Measurements from ENCODE around the gene IRF4.
"Not testable (repeated sequence)": the region's sequence is repeated elsewhere in the genome, so short reads cannot be mapped to it uniquely, and the experiment has no call there.

The IRF4 gene

DNA sequence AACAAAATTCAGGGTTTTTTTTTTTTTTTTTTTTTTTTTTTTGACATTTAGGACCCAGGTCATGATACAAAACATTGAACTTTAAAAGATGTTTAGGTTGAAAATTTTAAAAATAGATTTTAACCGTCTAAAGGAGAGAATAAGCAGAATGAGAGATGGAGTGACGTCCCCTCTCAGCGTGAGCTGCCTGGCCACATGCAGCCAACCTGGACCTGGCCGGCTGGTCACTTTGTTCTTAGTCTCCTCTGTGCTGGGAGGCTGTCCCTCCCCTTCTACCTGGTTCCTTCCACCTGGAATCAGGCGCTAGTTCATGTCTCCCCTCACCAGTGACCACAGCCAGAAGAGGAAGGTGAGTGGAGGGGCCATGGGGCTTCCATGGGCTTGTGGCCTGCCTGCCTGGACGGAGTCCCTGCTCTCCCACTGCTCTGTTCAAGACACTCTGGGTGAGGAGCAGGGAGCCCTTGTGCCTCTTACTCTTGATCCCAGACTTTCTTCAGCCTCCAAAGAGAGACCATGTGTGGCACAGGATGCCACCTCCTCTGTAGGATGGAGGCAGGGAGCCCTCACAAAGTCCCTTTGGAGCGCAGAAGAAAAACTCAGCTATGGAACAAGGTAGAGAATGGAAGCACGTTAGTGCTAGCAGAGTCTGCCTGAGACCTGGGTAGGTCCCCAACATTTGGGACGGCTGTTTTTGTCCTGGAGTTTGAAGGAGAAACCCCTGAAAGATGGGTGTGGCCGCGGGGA lies 31.7 kb downstream of the IRF4 start:
- no peak for DNase-seq
- Histone ChIP-seq H2BK120ac (ENCODE audit: insufficient read depth, low read length, poor library complexity) (no peak overlapping the region), H3K79me1 (ENCODE audit: low read length) (no peaks in the 10 kb centered on the region), H2BK12ac (ENCODE audit: low read length) (no peak overlapping the region), H3K27ac (ENCODE audit: low read depth, low read length) (no peak overlapping the region), H4K91ac (ENCODE audit: low read depth, low read length) (peak overlapping the region; percentile 56), H2BK5ac (ENCODE audit: low read depth, low read length, poor library complexity) (no peak overlapping the region), H2AK5ac (ENCODE audit: low read length) (no peak overlapping the region), H3K9ac (ENCODE audit: low read length) (no peak overlapping the region), H3K9me3 (ENCODE audit: insufficient read depth, low read depth, low read length) (peaks cover 4% of the 10 kb centered on the region), H3K4ac (ENCODE audit: low read depth, low read length) (no peak overlapping the region), H3K4me1 (ENCODE audit: control insufficient read depth in 1 of 2, insufficient read depth in 2 of 2, low read length in 2 of 2) (no peaks in the 10 kb centered on the region), H3K27me3 (ENCODE audit: insufficient read depth, low read length) (no peaks in the 10 kb centered on the region), H4K8ac (ENCODE audit: low read depth, low read length) (no peak overlapping the region), H4K12ac (ENCODE audit: low read depth, low read length) (no peak overlapping the region), H3K4me3 (ENCODE audit: low read depth, low read length) (no peak overlapping the region), H3K18ac (ENCODE audit: low read length) (no peak overlapping the region), H3K79me2 (ENCODE audit: control insufficient read depth, insufficient read depth, low read length, poor library complexity) (no peaks in the 10 kb centered on the region), H2AFZ (ENCODE audit: insufficient read depth, low read length, poor library complexity) (no peak overlapping the region), H3K36me3 (ENCODE audit: control insufficient read depth in 1 of 2, insufficient read depth in 2 of 2, low read length in 2 of 2) (no peaks in the 10 kb centered on the region), H3K23ac (ENCODE audit: low read length) (no peak overlapping the region), H3K14ac (ENCODE audit: low read length) (no peak overlapping the region), H3K4me2 (ENCODE audit: low read length) (no peak overlapping the region)
- WGBS (ENCODE audit: extremely low coverage, insufficient coverage, insufficient read length), result no CpG with 5 or more reads among the region's 11 CpGs

DNA sequence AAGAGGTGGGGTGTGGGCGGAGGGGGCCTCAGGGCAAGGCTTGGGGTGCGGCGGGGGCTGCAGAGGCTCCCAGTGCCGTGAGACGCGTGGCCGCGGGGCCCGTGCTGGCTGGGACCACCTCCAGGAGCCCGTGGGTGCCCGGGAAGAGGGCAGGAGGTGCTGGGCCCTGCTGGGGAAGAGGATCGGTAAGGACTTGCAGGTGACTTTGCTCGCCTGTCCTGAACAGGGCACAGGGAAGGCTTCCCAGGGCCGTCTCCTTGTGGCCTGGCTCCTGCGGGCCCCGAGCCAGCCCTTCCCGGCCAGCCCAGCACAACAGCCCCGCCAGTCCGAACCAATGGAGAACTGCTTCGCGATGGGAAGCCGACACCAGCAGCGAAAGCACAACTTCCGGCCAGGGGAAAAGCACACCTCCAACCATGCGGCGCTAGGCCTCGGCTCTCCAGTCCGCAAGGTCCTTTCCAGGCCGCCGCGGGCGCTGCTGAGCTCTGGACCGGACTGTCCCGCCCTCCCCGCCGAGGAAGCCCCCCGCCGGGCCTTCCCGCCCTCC lies 32.3 kb downstream of the IRF4 start:
- Histone ChIP-seq H3K4me2 (ENCODE audit: low read length) (no peak overlapping the region), H3K36me3 (ENCODE audit: control insufficient read depth in 1 of 2, insufficient read depth in 2 of 2, low read length in 2 of 2) (no peaks in the 10 kb centered on the region), H2AFZ (ENCODE audit: insufficient read depth, low read length, poor library complexity) (no peak overlapping the region), H3K9me3 (ENCODE audit: insufficient read depth, low read depth, low read length) (peaks cover 4% of the 10 kb centered on the region), H3K27me3 (ENCODE audit: insufficient read depth, low read length) (no peaks in the 10 kb centered on the region), H4K91ac (ENCODE audit: low read depth, low read length) (no peak overlapping the region), H2AK5ac (ENCODE audit: low read length) (no peak overlapping the region), H3K9ac (ENCODE audit: low read length) (no peak overlapping the region), H3K79me2 (ENCODE audit: control insufficient read depth, insufficient read depth, low read length, poor library complexity) (no peaks in the 10 kb centered on the region), H3K4ac (ENCODE audit: low read depth, low read length) (no peak overlapping the region), H3K4me1 (ENCODE audit: control insufficient read depth in 1 of 2, insufficient read depth in 2 of 2, low read length in 2 of 2) (no peaks in the 10 kb centered on the region), H2BK5ac (ENCODE audit: low read depth, low read length, poor library complexity) (no peak overlapping the region), H4K12ac (ENCODE audit: low read depth, low read length) (no peak overlapping the region), H4K8ac (ENCODE audit: low read depth, low read length) (no peak overlapping the region), H3K27ac (ENCODE audit: low read depth, low read length) (no peak overlapping the region), H3K18ac (ENCODE audit: low read length) (no peak overlapping the region), H3K4me3 (ENCODE audit: low read depth, low read length) (no peak overlapping the region), H3K14ac (ENCODE audit: low read length) (no peak overlapping the region), H2BK12ac (ENCODE audit: low read length) (no peak overlapping the region), H2BK120ac (ENCODE audit: insufficient read depth, low read length, poor library complexity) (no peak overlapping the region), H3K23ac (ENCODE audit: low read length) (no peak overlapping the region), H3K79me1 (ENCODE audit: low read length) (no peaks in the 10 kb centered on the region)
- no CpG with 5 or more reads among the region's 39 CpGs for WGBS (ENCODE audit: extremely low coverage, insufficient coverage, insufficient read length)
- DNase-seq, result no peak

GRCh38 chr6:424741-425417 lies 33.3 kb downstream of the IRF4 start:
- Histone ChIP-seq H2BK5ac (ENCODE audit: low read depth, low read length, poor library complexity) (no peak overlapping the region), H2AK5ac (ENCODE audit: low read length) (no peak overlapping the region), H2BK120ac (ENCODE audit: insufficient read depth, low read length, poor library complexity) (no peak overlapping the region), H4K12ac (ENCODE audit: low read depth, low read length) (no peak overlapping the region), H3K9me3 (ENCODE audit: insufficient read depth, low read depth, low read length) (peaks cover 4% of the 10 kb centered on the region), H3K4me3 (ENCODE audit: low read depth, low read length) (no peak overlapping the region), H3K9ac (ENCODE audit: low read length) (no peak overlapping the region), H3K27ac (ENCODE audit: low read depth, low read length) (no peak overlapping the region), H3K23ac (ENCODE audit: low read length) (no peak overlapping the region), H3K79me1 (ENCODE audit: low read length) (no peaks in the 10 kb centered on the region), H4K8ac (ENCODE audit: low read depth, low read length) (no peak overlapping the region), H3K27me3 (ENCODE audit: insufficient read depth, low read length) (no peaks in the 10 kb centered on the region), H3K4me2 (ENCODE audit: low read length) (no peak overlapping the region), H3K36me3 (ENCODE audit: control insufficient read depth in 1 of 2, insufficient read depth in 2 of 2, low read length in 2 of 2) (no peaks in the 10 kb centered on the region), H3K4me1 (ENCODE audit: control insufficient read depth in 1 of 2, insufficient read depth in 2 of 2, low read length in 2 of 2) (no peaks in the 10 kb centered on the region), H3K79me2 (ENCODE audit: control insufficient read depth, insufficient read depth, low read length, poor library complexity) (no peaks in the 10 kb centered on the region), H2BK12ac (ENCODE audit: low read length) (no peak overlapping the region), H3K18ac (ENCODE audit: low read length) (no peak overlapping the region), H4K91ac (ENCODE audit: low read depth, low read length) (no peak overlapping the region), H2AFZ (ENCODE audit: insufficient read depth, low read length, poor library complexity) (no peak overlapping the region), H3K14ac (ENCODE audit: low read length) (no peak overlapping the region), H3K4ac (ENCODE audit: low read depth, low read length) (no peak overlapping the region)
- DNase-seq, result no peak
- no CpG with 5 or more reads among the region's 27 CpGs for WGBS (ENCODE audit: extremely low coverage, insufficient coverage, insufficient read length)

DNA sequence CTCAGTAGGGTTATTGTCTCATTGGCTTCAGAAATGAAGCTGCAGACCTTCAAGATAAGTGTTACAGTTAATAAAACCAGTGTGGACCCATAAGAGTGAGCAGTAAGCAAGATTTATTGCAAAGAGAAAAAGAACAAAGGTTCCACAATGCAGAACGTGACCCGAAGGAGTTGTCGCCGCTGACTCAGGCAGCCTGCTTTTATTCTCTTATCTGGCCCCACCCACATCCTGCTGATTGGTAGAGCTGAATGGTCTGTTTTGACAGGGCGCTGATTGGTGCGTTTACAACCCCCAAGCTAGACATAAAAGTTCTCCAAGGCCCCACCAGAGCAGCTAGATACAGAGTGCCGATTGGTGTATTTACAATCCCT lies 33.9 kb downstream of the IRF4 start:
- not testable (repeated sequence) for H4K8ac ChIP-seq (ENCODE audit: low read depth, low read length); H3K27me3 ChIP-seq (ENCODE audit: insufficient read depth, low read length); H3K79me2 ChIP-seq (ENCODE audit: control insufficient read depth, insufficient read depth, low read length, poor library complexity); H3K79me1 ChIP-seq (ENCODE audit: low read length); H2BK12ac ChIP-seq (ENCODE audit: low read length); H3K18ac ChIP-seq (ENCODE audit: low read length); H3K9ac ChIP-seq (ENCODE audit: low read length); H3K36me3 ChIP-seq (ENCODE audit: control insufficient read depth in 1 of 2, insufficient read depth in 2 of 2, low read length in 2 of 2); H2BK5ac ChIP-seq (ENCODE audit: low read depth, low read length, poor library complexity); H3K4me1 ChIP-seq (ENCODE audit: control insufficient read depth in 1 of 2, insufficient read depth in 2 of 2, low read length in 2 of 2); H3K9me3 ChIP-seq (ENCODE audit: insufficient read depth, low read depth, low read length); H3K23ac ChIP-seq (ENCODE audit: low read length); H3K27ac ChIP-seq (ENCODE audit: low read depth, low read length); H4K12ac ChIP-seq (ENCODE audit: low read depth, low read length); H3K4ac ChIP-seq (ENCODE audit: low read depth, low read length); DNase-seq; H4K91ac ChIP-seq (ENCODE audit: low read depth, low read length); H2BK120ac ChIP-seq (ENCODE audit: insufficient read depth, low read length, poor library complexity); H3K4me3 ChIP-seq (ENCODE audit: low read depth, low read length); H3K4me2 ChIP-seq (ENCODE audit: low read length); H3K14ac ChIP-seq (ENCODE audit: low read length); H2AK5ac ChIP-seq (ENCODE audit: low read length); H2AFZ ChIP-seq (ENCODE audit: insufficient read depth, low read length, poor library complexity)
- WGBS (ENCODE audit: extremely low coverage, insufficient coverage, insufficient read length), result no CpG with 5 or more reads among the region's 7 CpGs

Measured in trophoblast cell (in vitro differentiated cells and primary cell).